Activated CD8-positive, alpha-beta memory T cell treated with anti-CD3 and anti-CD28 coated beads for 24 hours (primary cell): ENCODE results near the gene GPBAR1.
"Not testable (repeated sequence)": the region's sequence is repeated elsewhere in the genome, so short reads cannot be mapped to it uniquely, and the experiment has no call there.

Experiments used
- DNase-seq: peaks from one replicate; pipeline ENCODE4 v3.0.0-alpha.2; 2020

GPBAR1 gene

GRCh38 chr2:218290316-218291261, 29.8 kb downstream of the GPBAR1 start:
- no peak for DNase-seq

DNA sequence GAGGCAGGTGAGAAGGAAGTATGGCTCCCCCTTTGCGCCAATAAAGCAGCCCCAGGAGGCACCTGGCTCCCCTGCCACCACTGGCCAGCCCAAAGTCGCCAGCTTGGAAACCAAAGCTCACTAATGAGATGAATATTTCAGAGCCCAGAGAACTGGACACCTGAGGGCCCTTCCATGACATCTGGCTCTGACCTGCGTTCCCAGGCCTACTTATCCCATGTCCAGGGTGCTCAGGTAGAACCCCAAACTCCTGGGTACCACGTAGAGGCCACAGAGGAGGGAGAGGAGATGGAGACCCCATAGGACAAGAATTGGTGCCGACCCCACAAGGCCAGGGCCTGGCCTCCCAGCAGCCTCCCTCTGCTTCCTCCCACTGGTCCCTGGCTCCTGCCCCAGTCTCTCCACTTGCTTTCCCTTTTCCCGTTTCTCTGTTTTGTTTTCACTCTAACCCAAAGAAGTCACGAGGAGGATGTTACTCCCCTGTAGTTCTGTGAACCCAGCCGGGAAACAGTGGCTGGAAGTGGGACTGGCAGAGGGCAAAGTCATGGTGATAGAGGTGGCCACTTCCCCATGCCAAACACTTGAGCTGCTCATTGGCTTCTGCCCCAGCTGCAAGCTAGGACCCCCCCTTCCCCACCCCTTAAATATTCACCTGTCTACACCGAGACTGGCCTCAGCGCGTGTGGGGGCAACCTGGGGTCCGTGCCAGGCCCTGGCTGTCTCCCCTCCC, 30.7 kb downstream of the GPBAR1 start:
- peak; percentile 71 for DNase-seq

GRCh38 chr2:218292048-218293014, 31.5 kb downstream of the GPBAR1 start, which contains the start of gene TMBIM1:
TSS of gene TMBIM1 (minus strand) at chr2:218292503. CDS start at chr2:218282141, 10,362 bp downstream.
- DNase-seq: peak; percentile 92

DNA sequence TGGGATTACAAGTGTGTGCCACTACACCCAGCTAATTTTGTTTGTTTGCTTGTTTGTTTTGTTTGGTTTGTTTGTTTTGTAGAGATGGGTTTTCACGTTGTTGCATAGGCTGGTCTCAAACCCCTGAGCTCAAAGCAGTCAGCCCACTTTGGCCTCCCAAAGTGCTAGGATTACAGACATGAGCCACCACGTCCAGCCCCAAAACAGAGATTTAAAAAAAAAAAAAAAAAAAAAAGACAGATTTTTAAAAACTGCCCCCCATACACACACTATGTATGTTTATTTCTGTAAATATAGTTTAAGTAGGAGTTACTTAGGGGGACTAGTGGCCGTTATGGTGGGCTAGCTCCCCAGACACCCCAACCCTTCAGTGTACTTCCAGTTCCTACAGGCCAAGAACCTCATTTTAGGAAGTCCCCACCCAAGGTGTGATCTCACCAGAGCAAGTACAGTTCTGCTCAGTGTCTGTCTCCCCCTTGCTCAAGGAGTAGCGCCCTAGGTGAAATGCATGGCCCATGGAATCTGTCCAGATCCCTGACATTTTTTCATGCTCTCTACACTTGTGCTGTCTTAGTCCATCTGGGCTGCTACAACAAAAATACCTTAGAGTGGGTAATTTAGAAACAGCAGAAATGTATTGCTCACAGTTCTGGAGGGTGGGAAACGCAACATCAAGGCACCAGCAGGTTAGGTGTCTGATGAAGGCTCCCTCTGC, 33.1 kb downstream of the GPBAR1 start:
- no peak for DNase-seq

- DNase-seq: no peak
Measured at GRCh38 chr2:218294430-218295022, 33.7 kb downstream of the GPBAR1 start.

DNA sequence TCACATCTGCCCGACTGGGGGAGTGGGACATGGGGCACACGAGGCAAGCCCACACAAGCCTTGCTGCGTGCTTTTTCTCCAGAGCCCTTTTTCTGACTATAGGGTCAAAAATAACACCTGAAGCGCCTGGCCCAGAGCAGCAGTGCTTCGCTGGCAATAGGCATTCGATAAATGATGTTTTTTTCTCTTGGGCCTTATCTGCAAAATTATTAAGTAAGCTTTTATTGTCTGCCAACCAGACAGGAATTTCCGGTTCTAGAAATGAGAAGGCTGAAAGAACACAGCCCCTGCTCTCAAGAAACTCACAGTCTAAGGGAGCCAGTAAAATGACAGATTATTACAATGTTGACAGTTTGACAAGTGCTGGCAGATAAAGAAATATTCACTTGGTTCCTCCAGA, 34.2 kb downstream of the GPBAR1 start:
- DNase-seq: no peak

DNA sequence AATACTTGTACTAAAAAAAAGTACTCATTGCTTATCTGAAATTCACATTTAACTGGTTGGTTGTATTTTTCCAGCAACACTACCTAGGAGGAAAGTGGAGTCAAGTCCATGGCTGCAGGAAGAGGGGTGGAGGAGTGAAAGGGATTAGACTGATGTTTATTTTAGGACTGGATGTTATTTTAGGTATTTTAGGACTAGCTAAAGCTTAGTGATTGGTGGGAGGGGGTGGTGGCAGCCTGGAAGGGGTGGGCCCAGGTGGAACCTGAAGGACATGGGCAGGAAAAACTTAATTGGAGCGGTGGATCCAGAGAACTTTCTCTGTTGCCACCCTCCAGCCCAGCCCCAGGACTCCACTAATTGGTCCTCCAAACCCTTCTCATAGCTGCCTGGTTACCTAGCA, 35.4 kb downstream of the GPBAR1 start:
- no peak for DNase-seq

- no peak for DNase-seq
Measured at GRCh38 chr2:218296847-218297246, 36.0 kb downstream of the GPBAR1 start.

GRCh38 chr2:218298314-218298875, 37.6 kb downstream of the GPBAR1 start:
- no peak for DNase-seq

DNA sequence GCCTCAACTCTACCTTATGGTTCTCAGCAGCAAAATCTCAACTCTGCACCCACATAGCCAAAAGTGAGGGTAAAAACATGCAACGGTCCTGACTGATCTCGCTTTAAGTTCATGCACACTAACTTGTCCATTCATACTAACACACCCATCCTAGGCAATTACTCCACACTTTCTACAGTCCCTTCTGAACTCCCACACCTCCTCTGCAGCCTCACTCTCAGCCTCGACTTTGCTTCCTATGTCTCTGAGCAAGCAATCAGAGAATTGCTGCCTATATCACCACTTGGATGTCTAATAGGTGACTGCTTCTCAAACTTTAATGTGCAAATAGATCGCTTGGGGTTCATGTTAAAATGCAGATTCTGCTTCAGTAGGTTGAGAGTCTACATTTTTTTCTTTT, 39.3 kb downstream of the GPBAR1 start:
- no peak for DNase-seq

DNA sequence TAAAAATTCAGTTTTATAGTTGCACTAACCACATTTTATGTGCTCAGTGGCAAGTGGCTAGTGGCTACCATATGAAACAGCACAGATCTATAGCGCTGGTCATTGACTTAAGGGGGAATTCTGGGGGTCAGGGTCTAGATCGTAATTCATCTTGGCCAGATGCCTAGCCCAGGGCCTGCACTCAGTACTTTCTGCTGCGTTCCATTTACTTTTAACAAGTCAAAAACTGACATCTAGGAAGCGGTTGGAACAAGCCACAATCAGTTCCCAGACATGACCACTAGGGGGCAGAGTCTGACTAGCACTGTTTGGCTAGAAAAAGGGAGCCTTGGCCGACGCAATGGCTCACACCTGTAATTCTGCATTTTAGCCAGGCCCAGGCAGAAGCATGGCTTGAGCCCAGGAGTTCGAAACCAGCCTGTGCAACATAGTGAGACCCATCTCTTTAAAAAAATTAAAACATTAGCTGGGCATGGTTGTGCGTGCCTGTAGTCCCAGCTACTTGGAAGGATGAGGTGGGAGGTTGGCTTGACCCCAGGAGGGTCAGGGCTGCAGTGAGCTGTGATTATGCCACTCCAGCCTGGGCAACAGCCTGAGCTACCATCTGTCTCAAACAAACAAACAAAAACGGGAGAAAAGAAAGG, 40.5 kb downstream of the GPBAR1 start:
- DNase-seq: peak; percentile 93

DNA sequence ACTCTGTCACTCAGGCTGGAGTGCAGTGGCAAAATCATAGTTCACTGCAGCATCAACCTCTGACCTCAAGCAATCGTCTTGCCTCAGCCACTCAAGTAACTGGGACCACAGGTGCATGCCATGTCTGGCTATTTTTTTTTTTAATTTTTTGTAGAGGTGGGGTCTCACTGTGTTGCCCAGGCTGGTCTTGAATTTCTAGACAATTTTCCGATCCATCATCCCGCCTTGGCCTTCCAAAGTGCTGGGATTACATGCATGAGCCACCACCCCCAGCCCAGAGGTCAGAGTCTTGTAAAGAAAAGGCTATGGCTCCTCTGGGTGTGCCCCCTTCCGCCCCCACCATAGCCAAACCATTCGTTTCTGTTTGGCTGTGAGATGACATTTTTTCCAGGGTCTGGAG, 44.6 kb downstream of the GPBAR1 start:
- no peak for DNase-seq

DNA sequence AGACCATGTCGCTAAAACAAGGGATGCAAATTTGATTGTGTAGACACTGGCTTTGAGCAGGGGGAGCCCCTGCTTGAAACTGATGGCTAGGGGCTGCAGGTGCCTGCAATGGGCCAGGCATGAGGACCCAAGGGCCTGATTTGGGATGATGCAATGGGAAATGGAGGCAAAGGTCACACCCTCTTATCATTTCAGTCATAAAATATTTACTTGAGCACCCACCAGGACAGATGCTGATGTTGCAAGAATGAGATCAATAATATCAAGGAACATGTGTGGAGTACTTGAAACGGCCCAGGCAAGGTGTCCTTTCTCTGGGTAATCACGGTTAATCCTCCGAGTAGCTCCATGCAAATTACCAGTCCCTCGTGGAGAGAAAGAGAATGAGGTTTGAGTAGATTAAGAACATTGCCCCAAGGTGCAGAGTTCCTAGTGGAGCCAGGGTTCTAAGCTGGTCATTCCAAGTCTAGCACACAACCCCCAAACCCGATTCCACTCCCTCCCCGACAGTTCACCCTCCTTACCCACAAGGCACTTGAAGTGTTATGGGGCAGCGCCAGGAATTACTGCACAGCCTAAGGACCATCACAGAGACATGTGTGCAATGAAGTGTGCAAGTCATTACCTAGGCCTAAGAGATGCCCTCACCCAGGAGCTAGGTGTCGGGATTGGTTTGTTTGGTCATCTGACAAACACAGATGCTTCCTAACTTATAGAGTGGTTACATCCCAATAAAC, 45.5 kb downstream of the GPBAR1 start:
- DNase-seq: no peak

DNA sequence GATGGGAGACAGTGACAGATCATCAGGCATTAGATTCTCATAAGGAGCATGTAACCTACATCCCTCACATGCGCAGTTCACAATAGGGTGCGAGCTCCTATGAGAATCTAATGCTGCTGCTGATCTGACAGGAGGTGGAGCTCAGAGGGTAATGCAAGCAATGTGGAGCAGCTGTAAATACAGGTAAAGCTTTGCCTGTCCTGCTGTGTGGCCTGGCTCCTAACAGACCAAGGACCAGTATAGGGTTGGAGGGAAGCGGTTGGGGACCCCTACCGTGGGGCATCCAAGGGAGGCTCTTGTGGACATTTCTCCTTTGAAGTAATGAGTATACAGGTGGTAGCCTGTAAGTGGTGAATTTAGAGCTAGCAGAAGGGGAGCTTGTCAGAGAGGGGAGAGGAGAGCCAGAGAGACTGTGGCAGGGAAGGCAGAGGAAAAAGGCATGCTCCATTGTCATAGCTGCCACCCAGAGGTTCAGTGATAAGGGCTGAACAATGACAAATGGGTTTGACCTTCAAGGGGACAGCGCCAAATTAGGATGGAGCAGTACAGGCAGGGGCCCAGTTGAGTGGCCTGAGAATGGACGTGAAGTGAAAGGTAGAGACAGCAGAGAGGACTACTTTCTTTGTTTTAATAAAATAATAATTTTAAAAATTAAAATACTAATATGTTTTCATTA, 46.7 kb downstream of the GPBAR1 start:
- no peak for DNase-seq

GRCh38 chr2:218310853-218311540, 50.2 kb downstream of the GPBAR1 start:
- DNase-seq: no peak

GRCh38 chr2:218311541-218312266, 50.9 kb downstream of the GPBAR1 start:
- not testable (repeated sequence) for DNase-seq

GRCh38 chr2:218312267-218312756, 51.5 kb downstream of the GPBAR1 start:
- no peak for DNase-seq

- DNase-seq: no peak
Measured at GRCh38 chr2:218313356-218313755, 52.5 kb downstream of the GPBAR1 start.
